Suppressor macrophage (primary cell): Measurements from ENCODE around the gene CELF6.
"Not testable (repeated sequence)": the region's sequence is repeated elsewhere in the genome, so short reads cannot be mapped to it uniquely, and the experiment has no call there.

Source experiments
- DNase-seq, 4 experiments: peaks; one replicate each; pipeline ENCODE4 v3.0.0-alpha.2; 2020 to 2022

Gene CELF6

GRCh38 chr15:72315706-72316370 is 4.1 kb downstream of the CELF6 start:
- DNase-seq: peak; percentile 67 to 84 (median 76)

GRCh38 chr15:72313881-72314280 is 6.1 kb downstream of the CELF6 start:
- no peak for DNase-seq

DNA sequence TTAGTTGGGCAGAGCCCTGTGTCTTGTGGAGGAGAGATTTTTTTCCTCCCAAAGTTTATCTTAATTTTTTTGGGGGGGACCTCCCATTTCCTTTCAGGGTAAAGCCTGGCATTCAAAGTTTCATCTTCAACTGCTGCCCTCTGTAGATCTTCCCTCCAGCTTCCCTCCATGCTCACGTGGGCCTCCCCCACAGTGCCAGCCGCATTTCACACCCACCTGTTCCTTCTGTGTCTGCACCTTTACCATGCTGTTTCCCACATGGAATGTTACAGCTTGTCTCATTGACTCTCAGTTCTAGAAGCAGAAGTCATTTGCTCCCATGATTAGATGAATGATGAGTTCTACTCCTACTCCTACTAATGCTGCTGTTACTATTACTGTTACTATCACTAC is 6.5 kb downstream of the CELF6 start:
- DNase-seq: no peak

GRCh38 chr15:72312605-72313447 is 7.1 kb downstream of the CELF6 start:
- peak; percentile 76 to 83 (median 82) for DNase-seq

DNA sequence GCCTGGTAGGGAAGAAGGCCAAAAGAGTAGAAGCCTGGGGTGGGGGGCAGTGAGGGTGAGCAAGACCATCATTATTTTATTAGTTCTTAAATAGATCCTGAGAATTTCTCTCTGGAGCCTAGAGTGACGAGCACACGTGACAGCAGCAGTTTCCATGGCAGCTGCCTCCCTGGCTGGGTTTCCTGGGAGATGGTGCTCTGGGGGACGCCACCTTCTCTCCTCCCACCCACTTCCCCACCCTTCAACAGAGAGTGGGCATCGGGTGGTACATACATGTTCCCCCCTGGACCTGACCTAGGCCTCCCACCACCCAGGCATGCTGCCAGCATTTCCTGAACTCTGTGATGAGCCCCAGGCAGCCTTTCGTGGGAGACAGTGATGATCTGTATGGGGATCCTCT is 12.9 kb downstream of the CELF6 start:
- no peak for DNase-seq

DNA sequence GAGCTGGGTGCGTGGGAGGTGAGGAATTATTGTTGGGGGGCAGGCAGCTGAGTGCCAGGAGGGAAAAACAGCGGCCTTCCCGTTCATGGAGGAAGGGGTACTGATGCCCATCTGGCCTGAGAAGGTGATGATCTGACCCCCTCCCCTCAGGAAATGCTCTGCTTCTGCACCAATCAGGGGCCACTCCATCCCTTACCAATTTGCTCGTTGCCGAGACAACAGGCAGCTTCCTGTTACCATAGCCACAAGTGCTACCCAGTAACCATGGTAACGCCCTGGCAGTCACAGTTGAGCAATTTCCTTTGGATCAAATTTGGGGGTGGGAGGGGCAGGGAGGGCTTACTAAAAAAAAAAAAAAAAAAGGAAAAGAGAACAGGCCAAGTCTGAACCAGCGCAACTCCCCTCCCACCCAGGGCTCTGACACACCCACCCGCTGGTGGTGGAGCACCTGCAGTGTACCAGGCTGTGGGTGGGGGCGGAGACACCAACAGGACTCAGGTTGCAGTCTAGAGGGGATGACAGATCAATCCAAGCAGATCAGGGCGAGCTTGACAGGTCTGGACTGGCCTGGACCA is 13.7 kb downstream of the CELF6 start:
- DNase-seq: peak in 3 of 4 experiments; percentile 57 to 71 (median 64)

DNA sequence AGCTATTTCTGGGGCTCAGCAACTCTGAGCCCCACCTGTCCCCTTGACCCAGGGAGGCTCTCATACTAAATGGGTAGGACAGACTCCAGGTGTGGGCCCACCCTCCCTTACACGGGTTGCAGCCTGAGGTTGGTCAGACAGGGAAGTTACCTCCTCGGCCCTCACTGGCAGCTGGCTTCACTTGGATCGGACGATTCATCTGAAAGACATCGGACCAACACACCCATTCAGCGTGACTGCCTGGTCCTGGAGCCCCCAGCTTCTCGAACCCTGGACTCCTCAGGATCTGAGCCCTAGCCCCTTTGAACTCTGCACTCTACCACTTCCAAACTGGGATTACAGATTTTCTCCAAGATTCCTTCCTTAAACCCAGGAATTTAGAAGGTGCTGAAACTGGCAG is 15.4 kb downstream of the CELF6 start:
- DNase-seq: no peak

GRCh38 chr15:72302955-72303354 is 17.0 kb downstream of the CELF6 start:
- no peak for DNase-seq

- no peak for DNase-seq
These were observed 30.2 kb downstream of the CELF6 start for GRCh38 chr15:72289597-72290325.

- DNase-seq: no peak
These were observed 31.0 kb downstream of the CELF6 start for GRCh38 chr15:72288796-72289596.

DNA sequence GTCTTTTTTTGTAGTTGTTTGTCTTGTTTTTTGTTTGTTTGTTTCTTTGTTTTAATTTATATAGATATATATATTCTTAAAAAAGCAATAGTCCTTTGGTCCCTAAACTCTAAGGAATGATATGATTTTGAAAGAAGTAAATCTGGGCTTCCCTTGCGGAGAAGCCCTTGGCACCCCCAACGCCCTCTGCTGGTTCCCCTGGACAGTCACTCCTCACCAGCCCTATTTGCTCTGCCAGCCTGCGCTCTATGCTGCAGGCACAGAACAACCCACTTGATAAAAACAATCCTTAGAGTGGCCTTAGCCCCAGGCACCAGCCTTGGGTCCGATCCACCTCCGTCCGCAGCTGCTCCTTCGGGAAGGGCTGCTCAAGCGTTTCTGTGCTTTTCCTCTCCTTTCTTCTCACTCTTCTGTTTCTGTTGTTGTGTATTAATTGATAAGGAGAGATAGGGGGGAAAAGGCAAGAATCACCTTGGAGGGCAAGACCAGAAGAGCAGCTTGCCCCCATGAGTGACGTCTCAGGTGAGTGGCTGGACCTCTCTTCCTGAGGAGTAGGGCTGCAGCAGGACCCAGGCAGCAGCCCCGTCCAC is 33.9 kb downstream of the CELF6 start:
- DNase-seq: peak; percentile 37 to 72 (median 64)

GRCh38 chr15:72285402-72285801 is 34.6 kb downstream of the CELF6 start:
- DNase-seq: no peak

- no peak for DNase-seq
These were observed 35.2 kb downstream of the CELF6 start for GRCh38 chr15:72284781-72285180.

DNA sequence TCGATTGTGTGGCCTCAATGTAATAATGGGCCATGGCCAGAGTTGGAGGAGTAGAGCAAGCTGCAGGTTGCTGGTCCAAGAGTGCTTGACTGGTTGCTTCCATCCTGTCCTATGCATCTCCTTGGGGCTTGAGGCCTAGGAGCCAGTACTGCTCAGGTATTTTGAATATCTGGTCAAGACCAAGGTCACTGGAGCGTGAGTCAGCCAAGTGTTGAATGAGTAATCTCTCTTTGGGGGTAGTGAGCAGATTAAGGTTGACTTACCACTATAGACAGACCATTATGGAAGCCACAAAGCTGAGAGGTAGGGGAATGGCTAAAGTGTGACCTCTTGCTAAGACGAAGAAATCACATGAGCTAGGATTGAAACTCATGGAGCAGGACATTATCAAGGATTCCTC is 38.2 kb downstream of the CELF6 start:
- no peak for DNase-seq

GRCh38 chr15:72280751-72281150 is 39.2 kb downstream of the CELF6 start:
- DNase-seq: no peak

DNA sequence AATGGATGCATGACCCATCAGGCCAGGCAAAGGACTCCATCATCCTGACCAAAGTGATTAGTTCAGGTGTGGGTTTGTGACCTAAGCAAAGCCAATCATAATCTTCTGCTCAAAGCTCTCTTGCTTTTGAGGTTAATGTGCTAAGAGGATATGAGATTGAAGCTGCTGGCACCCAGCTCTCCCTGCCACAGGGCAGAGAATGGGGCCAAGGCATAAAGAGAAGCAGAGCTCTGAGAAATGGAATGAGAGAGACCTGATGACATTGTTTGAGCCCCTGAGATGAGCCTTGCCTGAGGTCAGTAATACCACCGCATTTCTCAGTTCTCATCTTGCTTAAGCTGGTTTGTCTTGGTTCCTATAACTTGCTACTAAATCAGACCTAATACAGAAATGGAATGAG is 41.2 kb downstream of the CELF6 start:
- no peak for DNase-seq

GRCh38 chr15:72276326-72276700 is 43.6 kb downstream of the CELF6 start:
- DNase-seq: no peak

GRCh38 chr15:72275635-72276325 is 44.2 kb downstream of the CELF6 start:
- DNase-seq: not testable (repeated sequence)

GRCh38 chr15:72272997-72273352 is 47.0 kb downstream of the CELF6 start:
- DNase-seq: no peak

- DNase-seq: peak; percentile 99 to 100 (median 100)
These were observed 47.6 kb downstream of the CELF6 start, which contains the start of gene PARP6 for GRCh38 chr15:72272213-72272996. TSS of gene PARP6 (minus strand) at chr15:72272554. CDS start at chr15:72267477, 5,077 bp downstream.
